ENCODE measurements around the gene CD180.
A peak's percentile ranks its signal among the peaks of the same experiment; 100 is the strongest.

Gene CD180

DNA sequence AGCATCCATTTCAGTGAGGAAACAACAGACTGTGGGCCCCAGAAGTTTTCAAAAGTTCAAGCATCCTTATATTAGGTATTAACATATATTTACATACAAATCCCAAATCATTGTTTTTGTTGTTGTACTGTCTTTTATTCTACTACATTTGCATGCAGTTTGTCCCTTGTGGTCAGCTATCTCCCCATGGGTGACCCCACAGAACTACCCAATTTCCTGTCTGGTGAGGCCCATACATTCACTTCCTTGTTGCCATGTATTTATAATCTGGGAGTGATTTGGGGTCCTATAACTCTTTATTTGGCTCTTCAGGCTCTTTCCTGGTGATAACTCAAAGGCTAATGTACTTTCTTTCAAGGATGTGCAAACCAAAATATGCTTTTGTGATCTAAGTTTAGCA is 3.3 kb upstream of the CD180 start:
- Histone ChIP-seq H3F3A (ENCODE audit: control insufficient read depth, insufficient read depth) (peaks cover 54% of the 10 kb centered on the region), H3K9me3 (ENCODE audit: control insufficient read depth, insufficient read depth, low read length) (no peaks in the 10 kb centered on the region), H3K4me3 (ENCODE audit: low read length) (peak overlapping the region; percentile 93), H4K20me1 (ENCODE audit: control insufficient read depth, insufficient read depth, low read depth, low read length) (no peaks in the 10 kb centered on the region), H3K9me2 (replicated peaks; ENCODE audit: control insufficient read depth, low read length) (no peaks in the 10 kb centered on the region), H3K4me1 (ENCODE audit: control insufficient read depth, low read length) (peaks cover 97% of the 10 kb centered on the region), H3K4me2 (ENCODE audit: low read length) (peak overlapping the region; percentile 85), H3K79me2 (ENCODE audit: control insufficient read depth, low read length) (peaks cover 31% of the 10 kb centered on the region), H3K27ac (ENCODE audit: low read depth, low read length) (peak overlapping the region; percentile 92), H3K36me3 (ENCODE audit: control insufficient read depth, low read length) (peaks cover 12% of the 10 kb centered on the region), H3K27me3 (ENCODE audit: control insufficient read depth, low read length) (no peaks in the 10 kb centered on the region)
- TF ChIP-seq EZH2phosphoT487 (IDR thresholded peaks at IDR 0.05; ENCODE audit: borderline replicate concordance, low read length), result no peak
- TF ChIP-seq, protein P1, sequence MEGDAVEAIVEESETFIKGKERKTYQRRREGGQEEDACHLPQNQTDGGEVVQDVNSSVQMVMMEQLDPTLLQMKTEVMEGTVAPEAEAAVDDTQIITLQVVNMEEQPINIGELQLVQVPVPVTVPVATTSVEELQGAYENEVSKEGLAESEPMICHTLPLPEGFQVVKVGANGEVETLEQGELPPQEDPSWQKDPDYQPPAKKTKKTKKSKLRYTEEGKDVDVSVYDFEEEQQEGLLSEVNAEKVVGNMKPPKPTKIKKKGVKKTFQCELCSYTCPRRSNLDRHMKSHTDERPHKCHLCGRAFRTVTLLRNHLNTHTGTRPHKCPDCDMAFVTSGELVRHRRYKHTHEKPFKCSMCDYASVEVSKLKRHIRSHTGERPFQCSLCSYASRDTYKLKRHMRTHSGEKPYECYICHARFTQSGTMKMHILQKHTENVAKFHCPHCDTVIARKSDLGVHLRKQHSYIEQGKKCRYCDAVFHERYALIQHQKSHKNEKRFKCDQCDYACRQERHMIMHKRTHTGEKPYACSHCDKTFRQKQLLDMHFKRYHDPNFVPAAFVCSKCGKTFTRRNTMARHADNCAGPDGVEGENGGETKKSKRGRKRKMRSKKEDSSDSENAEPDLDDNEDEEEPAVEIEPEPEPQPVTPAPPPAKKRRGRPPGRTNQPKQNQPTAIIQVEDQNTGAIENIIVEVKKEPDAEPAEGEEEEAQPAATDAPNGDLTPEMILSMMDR (IDR thresholded peaks at IDR 0.05; ENCODE audit: low read depth, low read length, poor library complexity, severe bottlenecking), result no peak

GRCh38 chr5:67198917-67199316 is 2.3 kb upstream of the CD180 start:
- H3K27ac ChIP-seq (ENCODE audit: low read depth, low read length), result peak overlapping the region; percentile 92
- H3K27me3 ChIP-seq (ENCODE audit: control insufficient read depth, low read length), result no peaks in the 10 kb centered on the region
- no peaks in the 10 kb centered on the region for H3K9me3 ChIP-seq (ENCODE audit: control insufficient read depth, insufficient read depth, low read length)
- H3F3A ChIP-seq (ENCODE audit: control insufficient read depth, insufficient read depth), result peaks cover 48% of the 10 kb centered on the region
- H4K20me1 ChIP-seq (ENCODE audit: control insufficient read depth, insufficient read depth, low read depth, low read length), result no peaks in the 10 kb centered on the region
- H3K4me1 ChIP-seq (ENCODE audit: control insufficient read depth, low read length), result peaks cover 97% of the 10 kb centered on the region
- no peak for TF ChIP-seq EZH2phosphoT487 (IDR thresholded peaks at IDR 0.05; ENCODE audit: borderline replicate concordance, low read length)
- TF ChIP-seq, protein P1 (IDR thresholded peaks at IDR 0.05; ENCODE audit: low read depth, low read length, poor library complexity, severe bottlenecking), result no peak
- peaks cover 21% of the 10 kb centered on the region for H3K36me3 ChIP-seq (ENCODE audit: control insufficient read depth, low read length)
- H3K9me2 ChIP-seq (replicated peaks; ENCODE audit: control insufficient read depth, low read length), result no peaks in the 10 kb centered on the region
- H3K79me2 ChIP-seq (ENCODE audit: control insufficient read depth, low read length), result peaks cover 40% of the 10 kb centered on the region
- H3K4me3 ChIP-seq (ENCODE audit: low read length), result peak overlapping the region; percentile 93
- peak overlapping the region; percentile 85 for H3K4me2 ChIP-seq (ENCODE audit: low read length)

DNA sequence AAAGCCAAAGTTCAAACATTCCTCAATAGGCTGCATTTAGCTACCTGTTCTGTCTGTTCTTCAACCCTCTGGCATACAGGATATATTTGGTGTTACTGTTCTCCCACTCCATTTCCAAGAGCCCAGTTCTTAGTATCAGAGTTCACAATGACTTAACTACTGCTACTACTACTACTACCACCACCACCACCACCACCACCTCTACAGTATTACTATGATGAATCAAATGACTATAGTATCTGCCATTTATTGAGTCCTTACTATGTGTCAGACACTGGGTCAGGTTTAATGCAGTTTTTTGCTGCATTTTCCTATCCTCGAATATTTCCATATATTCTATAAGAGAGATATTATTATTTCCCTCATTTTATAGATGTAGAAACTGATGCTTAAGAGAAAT is 937 bp upstream of the CD180 start:
- peaks cover 33% of the 10 kb centered on the region for H3K36me3 ChIP-seq (ENCODE audit: control insufficient read depth, low read length)
- H3K9me3 ChIP-seq (ENCODE audit: control insufficient read depth, insufficient read depth, low read length), result no peaks in the 10 kb centered on the region
- H3K79me2 ChIP-seq (ENCODE audit: control insufficient read depth, low read length), result peaks cover 54% of the 10 kb centered on the region
- H3K4me2 ChIP-seq (ENCODE audit: low read length), result peak overlapping the region; percentile 85
- peak overlapping the region; percentile 92 for H3K27ac ChIP-seq (ENCODE audit: low read depth, low read length)
- peak overlapping the region; percentile 93 for H3K4me3 ChIP-seq (ENCODE audit: low read length)
- H3K9me2 ChIP-seq (replicated peaks; ENCODE audit: control insufficient read depth, low read length), result no peaks in the 10 kb centered on the region
- peaks cover 97% of the 10 kb centered on the region for H3K4me1 ChIP-seq (ENCODE audit: control insufficient read depth, low read length)
- H3F3A ChIP-seq (ENCODE audit: control insufficient read depth, insufficient read depth), result peaks cover 42% of the 10 kb centered on the region
- H4K20me1 ChIP-seq (ENCODE audit: control insufficient read depth, insufficient read depth, low read depth, low read length), result no peaks in the 10 kb centered on the region
- H3K27me3 ChIP-seq (ENCODE audit: control insufficient read depth, low read length), result no peaks in the 10 kb centered on the region
- TF ChIP-seq EZH2phosphoT487 (IDR thresholded peaks at IDR 0.05; ENCODE audit: borderline replicate concordance, low read length), result no peak
- TF ChIP-seq, protein P1 (IDR thresholded peaks at IDR 0.05; ENCODE audit: low read depth, low read length, poor library complexity, severe bottlenecking), result no peak

Measured in DOHH2 (cell line).